ENCODE measurements around the gene CAMTA1.

GRCh38 chr1:6885426-6885825, 100.2 kb downstream of the CAMTA1 start:
- TF ChIP-seq CTCF (IDR thresholded peaks at IDR 0.05), result no peak
- no peak for TF ChIP-seq POLR2A (IDR thresholded peaks at IDR 0.05)
